ENCODE results near the gene YIPF4. TPM values are rescaled to one million over a fixed set of nuclear protein-coding genes. Genes with fewer than 3 reads are reported as not detected.

The YIPF4 gene
- total RNA-seq = 5.2 and 9.1 TPM in 2 replicates

DNA sequence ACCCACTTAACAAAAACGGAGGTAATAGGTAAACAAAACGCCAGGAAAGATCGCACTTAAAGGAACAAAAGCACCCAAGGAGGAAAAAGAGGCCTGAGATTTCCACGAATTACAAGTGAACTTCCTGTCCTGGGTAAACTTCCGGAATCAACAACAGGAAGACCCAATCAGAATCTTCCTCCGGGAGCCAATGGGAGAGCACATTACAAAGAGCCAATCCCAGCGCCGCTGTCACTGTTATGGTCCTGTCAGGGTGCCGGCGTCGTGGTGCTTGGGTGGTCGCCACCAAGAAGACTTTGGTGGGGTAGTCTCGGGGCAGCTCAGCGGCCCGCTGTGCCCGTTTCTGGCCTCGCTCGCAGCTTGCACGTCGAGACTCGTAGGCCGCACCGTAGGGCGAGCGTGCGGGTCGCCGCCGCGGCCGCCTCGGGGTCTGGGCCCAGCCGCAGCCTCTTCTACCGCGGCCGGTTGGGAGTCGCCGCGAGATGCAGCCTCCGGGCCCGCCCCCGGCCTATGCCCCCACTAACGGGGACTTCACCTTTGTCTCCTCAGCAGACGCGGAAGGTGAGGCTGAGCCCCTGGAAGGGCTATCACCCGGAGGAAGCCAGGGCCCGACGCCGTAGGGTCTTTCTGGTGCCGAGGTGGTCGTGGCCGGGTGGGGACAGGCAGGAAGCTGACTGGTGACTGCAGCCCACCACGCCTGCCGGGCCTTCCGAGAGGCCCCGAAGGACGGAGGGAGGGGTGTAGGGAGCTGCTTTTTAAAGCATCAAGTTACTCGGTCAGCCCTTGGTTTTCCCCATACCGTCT is at the start of gene YIPF4:
Gene YIPF4 (plus strand): TSS at position 231 of the 804 bp plus-strand sequence. CDS start 252 bp downstream, at position 483.

DNA sequence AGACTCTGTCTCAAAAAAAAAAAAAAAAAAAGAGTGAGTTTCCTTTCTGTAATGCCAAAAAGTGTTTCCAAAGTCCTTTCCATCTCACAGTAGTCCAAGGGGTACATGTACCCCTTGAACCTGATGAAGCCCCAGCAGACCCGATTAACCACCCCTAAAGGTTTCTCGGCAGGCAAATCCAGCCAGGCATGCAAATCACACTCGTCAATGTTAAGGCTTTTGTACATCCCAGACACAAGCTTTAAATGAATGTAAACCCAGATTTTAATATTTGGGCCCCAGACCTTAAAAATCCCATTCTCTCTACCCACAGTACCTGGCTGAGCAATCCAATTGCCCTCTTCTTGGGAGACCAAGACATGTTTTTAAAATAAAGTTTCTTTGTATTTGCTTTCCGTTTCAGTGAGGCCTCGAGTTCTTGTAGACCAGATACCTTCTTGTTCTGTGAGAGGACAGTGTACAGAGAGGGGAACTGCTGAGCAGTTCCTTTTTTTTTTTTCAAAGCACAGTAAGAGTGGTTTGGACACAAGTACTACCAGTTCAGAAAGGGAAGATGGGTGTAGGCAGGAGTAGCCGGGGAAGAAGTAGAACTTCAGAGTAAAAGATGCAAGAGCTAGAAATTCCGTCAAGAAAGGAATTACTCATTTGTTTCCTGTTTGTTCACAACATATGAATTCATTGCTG is 13.1 kb upstream of the YIPF4 start, which contains the start of gene NLRC4:
Gene NLRC4 (minus strand): TSS at position 465 of the 684 bp plus-strand sequence. CDS start 8,111 bp downstream, outside the sequence.

DNA sequence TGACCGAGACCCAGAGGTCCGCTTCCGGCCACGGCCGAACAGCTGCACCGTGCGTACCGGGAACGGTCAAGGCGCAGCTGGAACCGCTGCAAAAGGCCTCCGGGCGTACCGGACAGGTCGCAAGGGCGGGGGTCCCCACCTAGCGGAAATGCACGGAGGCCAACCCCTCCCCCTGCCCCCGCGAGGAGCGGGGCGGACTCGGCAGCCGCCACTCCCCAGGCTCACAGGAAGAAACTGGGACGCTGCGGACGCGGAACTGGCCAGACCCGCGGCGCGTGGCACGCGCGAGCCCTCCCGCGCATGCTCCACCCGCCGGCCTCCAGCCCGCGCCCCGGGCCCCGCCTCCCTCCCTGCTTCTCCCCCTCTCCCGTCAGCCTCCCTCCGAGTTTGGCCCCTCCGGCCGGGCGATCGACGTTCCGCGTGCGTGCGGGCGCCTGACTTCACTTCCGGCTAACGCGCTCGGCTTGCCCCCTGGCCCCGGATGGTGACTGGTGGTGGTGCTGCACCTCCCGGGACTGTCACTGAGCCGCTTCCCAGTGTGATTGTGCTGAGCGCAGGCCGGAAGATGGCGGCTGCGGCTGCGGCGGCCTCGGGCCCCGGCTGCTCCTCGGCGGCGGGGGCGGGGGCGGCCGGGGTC is 79.1 kb downstream of the YIPF4 start, which contains the start of gene BIRC6:
Gene BIRC6 (plus strand): TSS at position 343 of the 637 bp plus-strand sequence. CDS start 139 bp downstream, at position 482.

Other genes with a start within 250 kb of the YIPF4 start
- gene DPY30, start 238.1 kb upstream of the YIPF4 start, total RNA-seq = 55.0 and 55.2 TPM in 2 replicates
- 9.3 and 13.4 TPM in 2 replicates for gene SPAST, start 214.3 kb upstream of the YIPF4 start, total RNA-seq
- gene SLC30A6, start 112.0 kb upstream of the YIPF4 start, total RNA-seq = 11.4 and 12.4 TPM in 2 replicates
- gene NLRC4, start 13.0 kb upstream of the YIPF4 start, total RNA-seq = not detected in 2 replicates
- 45.5 and 47.3 TPM in 2 replicates for gene BIRC6, start 79.1 kb downstream of the YIPF4 start, total RNA-seq

Measured in mesangial cell (primary cell).